Activated B cell treated with CpG ODN at 0.5 μM for 24 hours (primary cell): ENCODE results near the gene KIF2A. TPM values are rescaled to one million over a fixed set of nuclear protein-coding genes. Genes with fewer than 3 reads are reported as not detected.
"Not testable (repeated sequence)": the region's sequence is repeated elsewhere in the genome, so short reads cannot be mapped to it uniquely, and the experiment has no call there.

Experiments used
- ATAC-seq: fragments of 200-7000 bp; cut with Tn5 transposase; one replicate; pipeline ENCODE4 v1.10.0; 2021; ENCODE audit warnings: low read depth, mild to moderate bottlenecking, moderate library complexity
- CTCF ChIA-PET: fragments of 350-600 bp; sonication (Branson Sonifier 250); formaldehyde crosslinking; loops from one replicate; lab custom pipeline; 2021; ENCODE audit warnings: antibody characterized with exemption; lab: Charles Lee
- POLR2A ChIA-PET: fragments of 350-600 bp; sonication (Branson Sonifier 250); formaldehyde crosslinking; loops from one replicate; lab custom pipeline; 2021; ENCODE audit warnings: antibody characterized with exemption; lab: Charles Lee
- DNase-seq: peaks from one replicate; pipeline ENCODE4 v3.0.0; 2022
- H3K27ac Mint-ChIP-seq: one replicate; pipeline ENCODE4 v1.8.0; 2020; ENCODE audit warnings: mixed read lengths
- H3K27me3 Mint-ChIP-seq: one replicate; pipeline ENCODE4 v1.8.0; 2021; ENCODE audit warnings: mixed read lengths
- H3K36me3 Mint-ChIP-seq: one replicate; pipeline ENCODE4 v1.8.0; 2021; ENCODE audit warnings: low read depth, mixed read lengths
- H3K4me1 Mint-ChIP-seq: one replicate; pipeline ENCODE4 v1.8.0; 2021; ENCODE audit warnings: mixed read lengths
- H3K4me3 Mint-ChIP-seq: one replicate; pipeline ENCODE4 v1.8.0; 2020; ENCODE audit warnings: mild to moderate bottlenecking, mixed read lengths
- H3K9me3 Mint-ChIP-seq: one replicate; pipeline ENCODE4 v1.8.0; 2020; ENCODE audit warnings: mixed read lengths
- CTCF ChIP-seq: fragments of 200-600 bp; IDR thresholded peaks from one replicate; pipeline ENCODE4 v1.8.0; 2022; ENCODE audit warnings: antibody characterized with exemption, mild to moderate bottlenecking
- intact Hi-C: fragments of 100-400 bp; cut with micrococcal nuclease; formaldehyde crosslinking; loops from one replicate; pipeline ENCODE4 v1.15.1; 2024
- total RNA-seq: library from RNA; stranded (reverse); gene quantifications from 2 replicates; pipeline ENCODE4 v1.2.3, GENCODE V29; 2022

The KIF2A gene
- total RNA-seq, 1 donor from 2014 or later: 45.9 TPM

GRCh38 chr5:62287237-62287636 lies 18.8 kb upstream of the KIF2A start:
- H3K4me3 Mint-ChIP-seq: no peak overlapping the region
- intact Hi-C loops: no loop called here
- no peaks in the 10 kb centered on the region for H3K4me1 Mint-ChIP-seq
- no peaks in the 10 kb centered on the region for H3K27me3 Mint-ChIP-seq
- no peak for TF ChIP-seq CTCF
- CTCF ChIA-PET: no interaction called here
- POLR2A ChIA-PET: no interaction called here
- H3K36me3 Mint-ChIP-seq: no peaks in the 10 kb centered on the region
- H3K27ac Mint-ChIP-seq: no peak overlapping the region
- DNase-seq (no peak), ATAC-seq (no peak)
- H3K9me3 Mint-ChIP-seq: no peaks in the 10 kb centered on the region

- no peaks in the 10 kb centered on the region for H3K9me3 Mint-ChIP-seq
- ATAC-seq (no peak), DNase-seq (no peak)
- intact Hi-C loops: no loop called here
- H3K27me3 Mint-ChIP-seq: no peaks in the 10 kb centered on the region
- H3K36me3 Mint-ChIP-seq: no peaks in the 10 kb centered on the region
- no peak for TF ChIP-seq CTCF
- H3K4me3 Mint-ChIP-seq: no peak overlapping the region
- no peaks in the 10 kb centered on the region for H3K4me1 Mint-ChIP-seq
- ChIA-PET POLR2A (no interaction called here), CTCF (no interaction called here)
- H3K27ac Mint-ChIP-seq: no peak overlapping the region
Measured at GRCh38 chr5:62288118-62288517, 17.9 kb upstream of the KIF2A start.

GRCh38 chr5:62289813-62290212 lies 16.2 kb upstream of the KIF2A start:
- H3K27me3 Mint-ChIP-seq: peaks cover 6% of the 10 kb centered on the region
- no peak overlapping the region for H3K4me3 Mint-ChIP-seq
- ChIA-PET CTCF (no interaction called here), POLR2A (no interaction called here)
- no peak for TF ChIP-seq CTCF
- no peak overlapping the region for H3K27ac Mint-ChIP-seq
- H3K9me3 Mint-ChIP-seq: no peaks in the 10 kb centered on the region
- intact Hi-C loops: no loop called here
- ATAC-seq (no peak), DNase-seq (no peak)
- no peaks in the 10 kb centered on the region for H3K36me3 Mint-ChIP-seq
- no peaks in the 10 kb centered on the region for H3K4me1 Mint-ChIP-seq

GRCh38 chr5:62291829-62292228 lies 14.2 kb upstream of the KIF2A start:
- POLR2A ChIA-PET, H3K36me3 Mint-ChIP-seq, CTCF ChIA-PET, H3K4me3 Mint-ChIP-seq, DNase-seq, H3K9me3 Mint-ChIP-seq, H3K27ac Mint-ChIP-seq, H3K27me3 Mint-ChIP-seq, H3K4me1 Mint-ChIP-seq, ATAC-seq, intact Hi-C loops: not testable (repeated sequence)

GRCh38 chr5:62296998-62297397 lies 9.0 kb upstream of the KIF2A start:
- intact Hi-C loops: no loop called here
- Mint-ChIP-seq H3K9me3 (no peaks in the 10 kb centered on the region), H3K4me3 (no peak overlapping the region), H3K4me1 (no peaks in the 10 kb centered on the region), H3K27ac (no peak overlapping the region), H3K27me3 (peaks cover 11% of the 10 kb centered on the region), H3K36me3 (no peaks in the 10 kb centered on the region)
- no peak for DNase-seq
- ChIA-PET POLR2A (no interaction called here), CTCF (no interaction called here)
- TF ChIP-seq CTCF: no peak
- ATAC-seq: no peak

- ChIA-PET POLR2A (no interaction called here), CTCF (no interaction called here)
- Mint-ChIP-seq H3K9me3 (no peaks in the 10 kb centered on the region), H3K27ac (no peak overlapping the region), H3K27me3 (peaks cover 11% of the 10 kb centered on the region), H3K36me3 (no peaks in the 10 kb centered on the region), H3K4me1 (no peaks in the 10 kb centered on the region), H3K4me3 (no peak overlapping the region)
- DNase-seq (no peak), ATAC-seq (no peak)
- intact Hi-C loops: no loop called here
- no peak for TF ChIP-seq CTCF
Measured at GRCh38 chr5:62298118-62298517, 7.9 kb upstream of the KIF2A start.
